GM23338 (cell line): ENCODE data around the gene TRIM13. TPM values are rescaled to one million over a fixed set of nuclear protein-coding genes. Genes with fewer than 3 reads are reported as not detected.
"Not testable (repeated sequence)": the region's sequence is repeated elsewhere in the genome, so short reads cannot be mapped to it uniquely, and the experiment has no call there.

Source experiments
- ATAC-seq: fragments of 200-7000 bp; cut with Tn5 transposase; 3 replicates; pipeline ENCODE4 v1.9.1; 2020
- DNase-seq: peaks from one replicate; pipeline ENCODE4 v3.0.0-alpha.2; 2015; ENCODE audit warnings: low spot score
- H2AFZ ChIP-seq: fragments of 200-600 bp; sonication (generic); 2 replicates; pipeline ENCODE4 v1.8.0; 2016; ENCODE audit warnings: antibody characterized with exemption, mild to moderate bottlenecking, moderate library complexity
- H3F3A ChIP-seq: fragments of 200-600 bp; sonication (generic); replicated peaks from 2 replicates; pipeline ENCODE4 v1.8.0; 2017; ENCODE audit warnings: antibody characterized with exemption, mixed run types, low read depth
- H3K27ac ChIP-seq: fragments of 200-600 bp; sonication (generic); 2 replicates; pipeline ENCODE4 v1.6.1; 2016; ENCODE audit warnings: low read depth
- H3K27me3 ChIP-seq: fragments of 200-600 bp; sonication (generic); 2 replicates; pipeline ENCODE4 v1.8.0; 2016; ENCODE audit warnings: mild to moderate bottlenecking, mixed run types, moderate library complexity; ENCODE audit not compliant: insufficient read depth
- H3K36me3 ChIP-seq: fragments of 200-600 bp; sonication (generic); 2 replicates; pipeline ENCODE4 v1.8.0; 2016; ENCODE audit warnings: mild to moderate bottlenecking; ENCODE audit not compliant: insufficient read depth
- H3K4me1 ChIP-seq: fragments of 200-600 bp; sonication (generic); 2 replicates; pipeline ENCODE4 v1.8.0; 2016; ENCODE audit warnings: mild to moderate bottlenecking, moderate library complexity; ENCODE audit not compliant: insufficient read depth
- H3K4me2 ChIP-seq: fragments of 200-600 bp; sonication (generic); 2 replicates; pipeline ENCODE4 v1.7.1; 2017; ENCODE audit warnings: mixed run types
- H3K4me3 ChIP-seq: fragments of 200-600 bp; sonication (generic); 2 replicates; pipeline ENCODE4 v1.6.1; 2016; ENCODE audit warnings: mixed run types
- H3K79me2 ChIP-seq: fragments of 200-600 bp; sonication (generic); replicated peaks from 2 replicates; pipeline ENCODE4 v1.8.0; 2017; ENCODE audit warnings: mild to moderate bottlenecking; ENCODE audit not compliant: insufficient read depth
- H3K9me2 ChIP-seq: fragments of 200-600 bp; sonication (generic); 2 replicates; pipeline ENCODE4 v1.8.0; 2017; ENCODE audit not compliant: insufficient read depth
- H4K20me1 ChIP-seq: fragments of 200-600 bp; sonication (generic); replicated peaks from 2 replicates; pipeline ENCODE4 v1.8.0; 2017; ENCODE audit warnings: mild to moderate bottlenecking; ENCODE audit not compliant: insufficient read depth
- H3K27ac Mint-ChIP-seq: 2 replicates; pipeline ENCODE4 v1.8.0; 2020; ENCODE audit warnings: inconsistent platforms, mild to moderate bottlenecking, moderate library complexity, mixed read lengths
- H3K27me3 Mint-ChIP-seq: 3 replicates; pipeline ENCODE4 v1.8.0; 2022; ENCODE audit warnings: low read depth, mild to moderate bottlenecking, moderate library complexity, mixed read lengths, inconsistent platforms; ENCODE audit not compliant: insufficient read depth, poor library complexity
- H3K36me3 Mint-ChIP-seq: 3 replicates; pipeline ENCODE4 v1.8.0; 2021; ENCODE audit warnings: low read depth, mild to moderate bottlenecking, inconsistent platforms, moderate library complexity, mixed read lengths
- H3K4me1 Mint-ChIP-seq: 3 replicates; pipeline ENCODE4 v1.8.0; 2020; ENCODE audit warnings: mild to moderate bottlenecking, inconsistent platforms, mixed read lengths
- H3K4me3 Mint-ChIP-seq: 3 replicates; pipeline ENCODE4 v1.8.0; 2021; ENCODE audit warnings: moderate library complexity, mild to moderate bottlenecking, inconsistent platforms, mixed read lengths
- H3K9me3 Mint-ChIP-seq: 3 replicates; pipeline ENCODE4 v1.8.0; 2020; ENCODE audit warnings: moderate library complexity, mild to moderate bottlenecking, inconsistent platforms, mixed read lengths
- JUNB ChIP-seq: IDR thresholded peaks from one replicate; pipeline ENCODE4 v1.6.1; 2016; ENCODE audit warnings: antibody characterized with exemption; ENCODE audit not compliant: unreplicated experiment
- POLR2AphosphoS5 ChIP-seq: IDR thresholded peaks from 2 replicates; pipeline ENCODE4 v1.6.1; 2016; ENCODE audit warnings: antibody characterized with exemption, low read depth
- STAT1 ChIP-seq: IDR thresholded peaks from one replicate; pipeline ENCODE4 v1.6.1; 2016; ENCODE audit warnings: antibody characterized with exemption; ENCODE audit not compliant: unreplicated experiment
- long read RNA-seq: library from polyadenylated mRNA; unstranded; transcript quantifications from one replicate; pipeline ENCODE4 v2.0.0, GENCODE V29; 2020; ENCODE audit not compliant: unreplicated experiment
- polyA plus RNA-seq: library from polyadenylated mRNA; unstranded; fragments of >200 nt; fragmentation: Nextera tagmentation; extraction: Ambion mirVana; gene quantifications from 2 replicates; pipeline ENCODE4 v1.2.1, GENCODE V29; 2016
- total RNA-seq: library from RNA; depleted of rRNA; stranded (reverse); fragments of >200 nt; shearing (Covaris generic); gene quantifications from 2 replicates; pipeline ENCODE4 v1.2.3, GENCODE V29; 2014; rRNA removed
- TF ChIP-seq, protein P1 (sequence below), 2 experiments: fragments of 200-600 bp in 1 of 2; sonication (generic) in 1 of 2; conservative IDR thresholded peaks; 2 replicates each; pipeline versions ENCODE4 v1.5.1 to v1.6.1; 2016 to 2017; ENCODE audit warnings: antibody characterized with exemption in 2 of 2, low read depth in 2 of 2, mild to moderate bottlenecking in 2 of 2, moderate library complexity in 1 of 2
- TF ChIP-seq, protein P2 (sequence below): IDR thresholded peaks from 2 replicates; pipeline ENCODE4 v1.6.1; 2016; ENCODE audit warnings: antibody characterized with exemption

Gene TRIM13, protein sequence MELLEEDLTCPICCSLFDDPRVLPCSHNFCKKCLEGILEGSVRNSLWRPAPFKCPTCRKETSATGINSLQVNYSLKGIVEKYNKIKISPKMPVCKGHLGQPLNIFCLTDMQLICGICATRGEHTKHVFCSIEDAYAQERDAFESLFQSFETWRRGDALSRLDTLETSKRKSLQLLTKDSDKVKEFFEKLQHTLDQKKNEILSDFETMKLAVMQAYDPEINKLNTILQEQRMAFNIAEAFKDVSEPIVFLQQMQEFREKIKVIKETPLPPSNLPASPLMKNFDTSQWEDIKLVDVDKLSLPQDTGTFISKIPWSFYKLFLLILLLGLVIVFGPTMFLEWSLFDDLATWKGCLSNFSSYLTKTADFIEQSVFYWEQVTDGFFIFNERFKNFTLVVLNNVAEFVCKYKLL
- total RNA-seq (21.6 and 25.3 TPM in 2 replicates), polyA plus RNA-seq (22.1 and 23.0 TPM in 2 replicates)
- long read RNA-seq, full-length matches to known transcripts = 25 of 35 reads
- long read RNA-seq, partial matches to known transcripts = 0 of 35 reads
- long read RNA-seq, other reads (novel, unspliced or antisense) = 10 of 35 reads

DNA sequence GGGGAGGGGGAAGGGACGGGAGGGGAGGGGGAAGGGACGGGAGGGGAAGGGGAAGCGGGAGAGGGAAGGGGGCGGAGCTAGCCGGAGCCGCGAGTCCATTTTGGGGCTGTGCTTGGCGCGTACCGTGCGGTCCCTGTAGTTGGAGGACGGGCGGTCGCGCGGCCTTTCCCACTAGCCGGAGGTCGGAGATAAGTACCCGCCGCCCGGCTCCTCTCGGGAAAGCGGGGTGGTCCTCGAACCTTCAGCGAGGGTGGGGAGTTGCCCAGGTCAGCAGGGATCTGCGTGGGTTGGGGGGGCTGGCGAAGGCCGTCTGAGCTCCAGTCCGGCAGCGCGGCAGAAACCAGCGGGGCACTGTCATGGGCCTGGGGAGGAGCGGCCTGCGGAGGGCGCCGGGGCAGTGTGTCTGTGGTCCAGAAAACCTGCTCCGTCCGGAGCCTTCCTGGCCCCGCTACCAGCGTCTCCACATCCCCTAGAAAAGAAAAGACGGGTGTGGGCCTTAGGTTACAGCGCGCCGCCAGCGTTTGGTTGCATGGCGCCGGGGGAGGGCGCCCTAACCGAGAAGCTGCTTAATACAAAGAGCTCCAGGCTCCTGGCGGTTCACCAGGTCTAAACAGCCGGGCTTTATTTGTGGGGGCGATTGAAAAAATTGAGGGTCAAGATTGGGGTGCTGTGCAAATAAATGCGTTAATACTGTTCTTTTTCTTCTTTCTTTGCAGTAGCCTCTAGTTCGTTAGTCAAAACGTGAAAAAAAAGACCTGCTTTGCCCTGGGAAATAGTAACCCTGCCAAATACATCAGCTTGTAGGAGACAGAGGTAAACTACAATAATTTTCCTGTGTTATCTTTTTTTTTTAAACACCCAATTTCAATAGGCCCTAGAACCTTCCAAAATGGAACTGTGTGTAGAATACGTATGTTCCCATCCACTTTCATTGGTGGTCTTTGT, at the start of gene TRIM13:
TRIM13 (plus strand) TSS at position 92 of the 945 bp plus-strand sequence. CDS start 14,899 bp downstream, outside the sequence.
- peaks cover 26% of the 10 kb centered on the region for H3K79me2 ChIP-seq
- no peaks in the 10 kb centered on the region for H3K9me2 ChIP-seq
- peak within 1 kb of the TSS; percentile 98 for H3K27ac Mint-ChIP-seq
- peak within 1 kb of the TSS; percentile 81 for H3K4me3 ChIP-seq
- peaks cover 14% of the 10 kb centered on the region for H3K4me1 ChIP-seq
- peak within 1 kb of the TSS; percentile 80 for H3K4me2 ChIP-seq
- H3K9me3 Mint-ChIP-seq = no peaks in the 10 kb centered on the region; the same call in 2 of the 3 replicates
- H2AFZ ChIP-seq = peak within 1 kb of the TSS; percentile 60
- peak within 1 kb of the TSS; percentile 95 for H3K27ac ChIP-seq
- peaks cover 18% of the 10 kb centered on the region for H3K27me3 ChIP-seq
- H3K4me3 Mint-ChIP-seq = peak within 1 kb of the TSS; percentile 94
- H3F3A ChIP-seq = no peaks in the 10 kb centered on the region
- DNase-seq (peak; percentile 92), ATAC-seq (peak; percentile 69)
- peaks cover 44% of the 10 kb centered on the region for H3K36me3 Mint-ChIP-seq
- no peaks in the 10 kb centered on the region for H4K20me1 ChIP-seq
- H3K4me1 Mint-ChIP-seq = peaks cover 30% of the 10 kb centered on the region
- no peaks in the 10 kb centered on the region for H3K36me3 ChIP-seq
- peaks cover 4% of the 10 kb centered on the region for H3K27me3 Mint-ChIP-seq
- TF ChIP-seq, protein P1, sequence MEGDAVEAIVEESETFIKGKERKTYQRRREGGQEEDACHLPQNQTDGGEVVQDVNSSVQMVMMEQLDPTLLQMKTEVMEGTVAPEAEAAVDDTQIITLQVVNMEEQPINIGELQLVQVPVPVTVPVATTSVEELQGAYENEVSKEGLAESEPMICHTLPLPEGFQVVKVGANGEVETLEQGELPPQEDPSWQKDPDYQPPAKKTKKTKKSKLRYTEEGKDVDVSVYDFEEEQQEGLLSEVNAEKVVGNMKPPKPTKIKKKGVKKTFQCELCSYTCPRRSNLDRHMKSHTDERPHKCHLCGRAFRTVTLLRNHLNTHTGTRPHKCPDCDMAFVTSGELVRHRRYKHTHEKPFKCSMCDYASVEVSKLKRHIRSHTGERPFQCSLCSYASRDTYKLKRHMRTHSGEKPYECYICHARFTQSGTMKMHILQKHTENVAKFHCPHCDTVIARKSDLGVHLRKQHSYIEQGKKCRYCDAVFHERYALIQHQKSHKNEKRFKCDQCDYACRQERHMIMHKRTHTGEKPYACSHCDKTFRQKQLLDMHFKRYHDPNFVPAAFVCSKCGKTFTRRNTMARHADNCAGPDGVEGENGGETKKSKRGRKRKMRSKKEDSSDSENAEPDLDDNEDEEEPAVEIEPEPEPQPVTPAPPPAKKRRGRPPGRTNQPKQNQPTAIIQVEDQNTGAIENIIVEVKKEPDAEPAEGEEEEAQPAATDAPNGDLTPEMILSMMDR (conservative IDR thresholded peaks at IDR 0.05; ENCODE audit: low read depth in 2 of 2) = peak; percentile 73 to 78
- TF ChIP-seq POLR2AphosphoS5 (peak; percentile 51), STAT1 (no peak), JUNB (no peak)
- TF ChIP-seq, protein P2, sequence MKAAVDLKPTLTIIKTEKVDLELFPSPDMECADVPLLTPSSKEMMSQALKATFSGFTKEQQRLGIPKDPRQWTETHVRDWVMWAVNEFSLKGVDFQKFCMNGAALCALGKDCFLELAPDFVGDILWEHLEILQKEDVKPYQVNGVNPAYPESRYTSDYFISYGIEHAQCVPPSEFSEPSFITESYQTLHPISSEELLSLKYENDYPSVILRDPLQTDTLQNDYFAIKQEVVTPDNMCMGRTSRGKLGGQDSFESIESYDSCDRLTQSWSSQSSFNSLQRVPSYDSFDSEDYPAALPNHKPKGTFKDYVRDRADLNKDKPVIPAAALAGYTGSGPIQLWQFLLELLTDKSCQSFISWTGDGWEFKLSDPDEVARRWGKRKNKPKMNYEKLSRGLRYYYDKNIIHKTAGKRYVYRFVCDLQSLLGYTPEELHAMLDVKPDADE = no peak

DNA sequence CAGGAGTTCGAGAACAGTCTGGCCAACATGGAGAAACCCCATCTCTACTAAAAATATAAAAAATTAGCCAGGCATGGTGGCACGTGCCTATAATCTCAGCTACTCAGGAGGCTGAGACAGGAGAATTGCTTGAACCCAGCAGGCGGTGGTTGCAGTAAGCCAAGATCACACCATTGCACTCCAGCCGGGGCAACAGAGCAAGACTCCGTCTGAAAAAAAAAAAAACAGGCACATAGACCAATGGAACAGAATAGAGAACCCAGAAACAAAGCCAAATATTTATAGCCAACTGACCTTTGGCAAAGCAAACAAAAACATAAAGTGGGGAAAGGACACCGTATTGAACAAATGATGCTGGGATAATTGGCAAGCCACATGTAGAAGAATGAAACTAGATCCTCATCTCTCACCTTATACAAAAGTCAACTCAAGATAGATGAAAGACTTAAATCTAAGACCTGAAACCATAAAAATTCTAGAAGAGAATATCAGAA, 48.0 kb upstream of the TRIM13 start:
- H3K27ac ChIP-seq, ATAC-seq, H3K36me3 ChIP-seq, H3K4me1 ChIP-seq, H3K4me3 Mint-ChIP-seq, H3K4me1 Mint-ChIP-seq, H3K4me3 ChIP-seq, H3K27ac Mint-ChIP-seq, H4K20me1 ChIP-seq, H3F3A ChIP-seq, H2AFZ ChIP-seq, H3K4me2 ChIP-seq, H3K36me3 Mint-ChIP-seq, H3K27me3 Mint-ChIP-seq, DNase-seq, H3K79me2 ChIP-seq, H3K9me2 ChIP-seq, H3K9me3 Mint-ChIP-seq, H3K27me3 ChIP-seq: not testable (repeated sequence)
